KG1 (cell line): Measurements from ENCODE around the gene NINL.

Experiments used
- DNase-seq: peaks from one replicate; lab custom pipeline; 2025; lab: John Stamatoyannopoulos, UW

The NINL gene

GRCh38 chr20:25500880-25501351, 84.4 kb downstream of the NINL start:
- no peak for DNase-seq

- no peak for DNase-seq
These were observed 85.4 kb downstream of the NINL start for GRCh38 chr20:25499855-25500434.

GRCh38 chr20:25499031-25499430, 86.3 kb downstream of the NINL start:
- no peak for DNase-seq

- DNase-seq = no peak
These were observed 87.1 kb downstream of the NINL start for GRCh38 chr20:25498280-25498606.

- no peak for DNase-seq
These were observed 87.6 kb downstream of the NINL start for GRCh38 chr20:25497586-25498279.

- DNase-seq = no peak
These were observed 88.3 kb downstream of the NINL start for GRCh38 chr20:25496968-25497401.

GRCh38 chr20:25496165-25496967, 89.0 kb downstream of the NINL start:
- DNase-seq = no peak

- DNase-seq = no peak
These were observed 90.0 kb downstream of the NINL start for GRCh38 chr20:25495189-25495824.

GRCh38 chr20:25494506-25495188, 90.7 kb downstream of the NINL start:
- no peak for DNase-seq

GRCh38 chr20:25493748-25494505, 91.4 kb downstream of the NINL start:
- no peak for DNase-seq

- DNase-seq = no peak
These were observed 92.2 kb downstream of the NINL start for GRCh38 chr20:25493137-25493536.

- DNase-seq = no peak
These were observed 93.8 kb downstream of the NINL start for GRCh38 chr20:25491446-25492038.

GRCh38 chr20:25490656-25491445, 94.5 kb downstream of the NINL start:
- DNase-seq = no peak

GRCh38 chr20:25489221-25489871, 96.0 kb downstream of the NINL start:
- DNase-seq = no peak

- no peak for DNase-seq
These were observed 97.4 kb downstream of the NINL start for GRCh38 chr20:25487975-25488374.

GRCh38 chr20:25487306-25487705, 98.0 kb downstream of the NINL start:
- DNase-seq = no peak

GRCh38 chr20:25486377-25486776, 99.0 kb downstream of the NINL start:
- DNase-seq = no peak

- no peak for DNase-seq
These were observed 99.5 kb downstream of the NINL start for GRCh38 chr20:25485872-25486271.

GRCh38 chr20:25484911-25485511, 100.3 kb downstream of the NINL start:
- DNase-seq = no peak
